ENCODE data around the gene ELN. TPM values are rescaled to one million over a fixed set of nuclear protein-coding genes. Genes with fewer than 3 reads are reported as not detected.

Gene ELN
- total RNA-seq, 3 donors from 2014 or later: 25.9 to 134 (median 31.8) TPM

GRCh38 chr7:74099031-74099430 lies 71.1 kb downstream of the ELN start:
- Histone ChIP-seq H3K36me3 (no peaks in the 10 kb centered on the region), H3K27me3 (no peaks in the 10 kb centered on the region), H3K4me3 (no peak overlapping the region), H3K9me3 (no peaks in the 10 kb centered on the region), H3K27ac (peak overlapping the region; percentile 81 to 91), H3K4me1 (peaks cover 0 to 6% of the 10 kb centered on the region in 2 donors)
- no peak for DNase-seq (ENCODE audit: low spot score in 2 of 2)
- no peak for TF ChIP-seq POLR2A (IDR thresholded peaks at IDR 0.05)
- no peak for TF ChIP-seq POLR2AphosphoS5 (IDR thresholded peaks at IDR 0.05)
- TF ChIP-seq CTCF (IDR thresholded peaks at IDR 0.05): no peak
- intact Hi-C loops (cut with DNase I; ENCODE audit: low total_unique reads): no loop called here

DNA sequence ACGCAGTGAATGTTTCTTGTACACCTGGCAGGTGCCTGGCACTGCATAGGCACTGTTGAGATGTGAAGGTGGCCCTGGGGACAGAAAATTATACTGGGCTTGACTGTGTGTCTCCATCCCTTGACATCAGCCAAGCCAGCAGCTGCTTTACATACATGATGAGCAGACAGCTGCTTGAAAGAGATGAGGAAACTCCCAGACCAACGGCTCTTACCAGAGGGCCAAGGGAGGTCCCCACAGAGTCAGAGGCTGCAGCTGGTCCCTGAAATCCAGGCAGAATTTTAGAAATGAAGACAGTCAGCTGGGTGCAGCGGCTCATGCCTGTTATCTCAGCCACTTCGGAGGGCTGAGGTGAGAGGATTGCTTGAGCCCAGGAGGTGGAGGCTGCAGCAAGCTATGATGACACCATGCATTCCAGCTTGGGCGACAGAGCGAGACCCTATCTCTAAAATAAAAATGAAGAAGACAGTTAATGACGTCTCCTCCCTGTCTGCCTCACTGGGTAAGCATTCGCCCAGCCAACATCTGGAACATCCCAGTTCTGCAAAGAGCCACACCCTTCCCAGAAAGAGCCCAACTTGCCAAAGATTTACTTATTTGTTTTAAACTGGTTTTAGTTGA lies 73.2 kb downstream of the ELN start:
- intact Hi-C loops (cut with DNase I; ENCODE audit: low total_unique reads): no loop called here
- Histone ChIP-seq H3K4me3 (no peak overlapping the region), H3K4me1 (no peaks in the 10 kb centered on the region), H3K27me3 (no peaks in the 10 kb centered on the region), H3K36me3 (no peaks in the 10 kb centered on the region), H3K9me3 (no peaks in the 10 kb centered on the region), H3K27ac (no peak overlapping the region)
- DNase-seq (ENCODE audit: low spot score in 2 of 2): no peak
- no peak for TF ChIP-seq POLR2AphosphoS5 (IDR thresholded peaks at IDR 0.05)

- no peak overlapping the region for H3K4me3 ChIP-seq
- no peaks in the 10 kb centered on the region for H3K4me1 ChIP-seq
- H3K36me3 ChIP-seq: no peaks in the 10 kb centered on the region
- H3K27me3 ChIP-seq: no peaks in the 10 kb centered on the region
- TF ChIP-seq CTCF (IDR thresholded peaks at IDR 0.05) (no peak), POLR2AphosphoS5 (IDR thresholded peaks at IDR 0.05) (peak in 1 of 3 donors; percentile 25), POLR2A (IDR thresholded peaks at IDR 0.05) (no peak)
- peak in 1 of 2 donors; percentile 45 for DNase-seq (ENCODE audit: low spot score in 2 of 2)
- no peaks in the 10 kb centered on the region for H3K9me3 ChIP-seq
- intact Hi-C loops (cut with DNase I; ENCODE audit: low total_unique reads): no loop called here
- H3K27ac ChIP-seq: peak overlapping the region; percentile 15 to 49
Observed at GRCh38 chr7:74103219-74103772, 75.3 kb downstream of the ELN start.

DNA sequence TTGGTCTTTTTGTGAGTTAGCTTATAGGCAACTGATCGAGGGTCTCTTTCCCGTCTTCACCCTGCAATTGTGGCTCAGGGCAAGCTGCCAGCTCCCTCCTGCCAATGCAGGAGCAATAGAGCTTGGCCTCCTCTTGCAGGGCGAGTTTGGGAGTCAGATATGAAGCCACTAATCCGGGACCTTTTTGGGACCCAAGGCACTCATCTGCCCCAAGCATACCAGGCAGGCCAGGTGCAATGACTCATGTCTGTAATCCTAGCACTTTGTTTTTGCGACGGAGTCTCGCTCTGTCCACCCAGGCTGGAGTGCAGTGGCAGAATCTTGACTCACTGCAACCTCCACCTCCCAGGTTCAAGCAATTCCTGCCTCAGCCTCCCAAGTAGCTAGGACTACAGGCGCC lies 76.7 kb downstream of the ELN start:
- no peak for DNase-seq (ENCODE audit: low spot score in 2 of 2)
- H3K9me3 ChIP-seq: no peaks in the 10 kb centered on the region
- H3K36me3 ChIP-seq: no peaks in the 10 kb centered on the region
- H3K4me3 ChIP-seq: no peak overlapping the region
- no peak for TF ChIP-seq CTCF (IDR thresholded peaks at IDR 0.05)
- no peak for TF ChIP-seq POLR2AphosphoS5 (IDR thresholded peaks at IDR 0.05)
- TF ChIP-seq POLR2A (IDR thresholded peaks at IDR 0.05): no peak
- H3K4me1 ChIP-seq: no peaks in the 10 kb centered on the region
- intact Hi-C loops (cut with DNase I; ENCODE audit: low total_unique reads): no loop called here
- H3K27me3 ChIP-seq: no peaks in the 10 kb centered on the region
- H3K27ac ChIP-seq: peak overlapping the region; percentile 9 to 49

- no peaks in the 10 kb centered on the region for H3K36me3 ChIP-seq
- no peaks in the 10 kb centered on the region for H3K27me3 ChIP-seq
- intact Hi-C loops (cut with DNase I; ENCODE audit: low total_unique reads): no loop called here
- TF ChIP-seq POLR2AphosphoS5 (IDR thresholded peaks at IDR 0.05): no peak
- TF ChIP-seq POLR2A (IDR thresholded peaks at IDR 0.05): no peak
- H3K4me3 ChIP-seq: no peak overlapping the region
- H3K27ac ChIP-seq: no peak overlapping the region
- no peak for DNase-seq (ENCODE audit: low spot score in 2 of 2)
- H3K9me3 ChIP-seq: no peaks in the 10 kb centered on the region
- no peaks in the 10 kb centered on the region for H3K4me1 ChIP-seq
Observed at GRCh38 chr7:74105992-74106391, 78.0 kb downstream of the ELN start.

- TF ChIP-seq CTCF (IDR thresholded peaks at IDR 0.05) (no peak), POLR2AphosphoS5 (IDR thresholded peaks at IDR 0.05) (no peak), POLR2A (IDR thresholded peaks at IDR 0.05) (no peak)
- no peak overlapping the region for H3K4me3 ChIP-seq
- no peaks in the 10 kb centered on the region for H3K27me3 ChIP-seq
- DNase-seq (ENCODE audit: low spot score in 2 of 2): no peak
- H3K27ac ChIP-seq: no peak overlapping the region
- intact Hi-C loops (cut with DNase I; ENCODE audit: low total_unique reads): no loop called here
- no peaks in the 10 kb centered on the region for H3K4me1 ChIP-seq
- no peaks in the 10 kb centered on the region for H3K9me3 ChIP-seq
- peaks cover 5% of the 10 kb centered on the region for H3K36me3 ChIP-seq
Observed at GRCh38 chr7:74106846-74107245, 78.9 kb downstream of the ELN start.
